Aorta (tissue), 5 donors: Measurements from ENCODE around the gene PICK1. TPM values are rescaled to one million over a fixed set of nuclear protein-coding genes. Genes with fewer than 3 reads are reported as not detected.

Experiments used
- ATAC-seq: fragments of 200-7000 bp; cut with Tn5 transposase; one replicate; pipeline ENCODE4 v1.9.1; 2022; ENCODE audit warnings: moderate library complexity; ENCODE audit not compliant: low FRiP score
- DNase-seq, 2 donors: peaks; one replicate each; pipeline ENCODE4 v3.0.0-alpha.2; 2020
- H3K27ac ChIP-seq, 2 donors: one replicate each; pipeline ENCODE4 v1.5.1; 2013; ENCODE audit warnings: low read length in 2 of 2, mild to moderate bottlenecking in 2 of 2, moderate library complexity in 2 of 2, control low read depth in 1 of 2, inconsistent platforms in 1 of 2, low read depth in 1 of 2
- H3K27me3 ChIP-seq, 2 donors: one replicate each; pipeline ENCODE4 v1.6.1; 2013; ENCODE audit warnings: control low read depth in 1 of 2, low read length in 1 of 2, mild to moderate bottlenecking in 1 of 2, moderate library complexity in 1 of 2; ENCODE audit not compliant: insufficient read depth in 2 of 2, control insufficient read depth in 1 of 2
- H3K36me3 ChIP-seq, 2 donors: one replicate each; pipeline ENCODE4 v1.6.1; 2013; ENCODE audit warnings: control low read depth in 1 of 2, low read length in 1 of 2, mild to moderate bottlenecking in 1 of 2; ENCODE audit not compliant: insufficient read depth in 2 of 2, control insufficient read depth in 1 of 2
- H3K4me1 ChIP-seq, 2 donors: one replicate each; pipeline ENCODE4 v1.6.1; 2013; ENCODE audit warnings: low read length in 2 of 2, control low read depth in 1 of 2, mild to moderate bottlenecking in 1 of 2, moderate library complexity in 1 of 2; ENCODE audit not compliant: insufficient read depth in 2 of 2, control insufficient read depth in 1 of 2
- H3K4me3 ChIP-seq, 2 donors: one replicate each; pipeline ENCODE4 v1.5.1; 2013; ENCODE audit warnings: low read length in 2 of 2, control low read depth in 1 of 2, mild to moderate bottlenecking in 1 of 2
- H3K9me3 ChIP-seq: one replicate; pipeline ENCODE4 v1.6.1; 2013; ENCODE audit warnings: mild to moderate bottlenecking, low read length; ENCODE audit not compliant: control insufficient read depth
- WGBS, 2 donors: extraction: QIAGEN DNeasy Blood & Tissue Kit; methylation state at CpG; one replicate each; pipeline ENCODE4 v1.1.7; 2013; 5-methylcytosine and 5-hydroxymethylcytosine counted together
- intact Hi-C, 2 donors: fragments of 100-400 bp; cut with DNase I; formaldehyde crosslinking; loops; one replicate each; pipeline versions ENCODE4 v1.14.2 to v1.15.0; 2022
- polyA plus RNA-seq, 2 donors: library from polyadenylated mRNA; stranded (reverse); fragments of 200-250 nt; gene quantifications; one replicate each; pipeline ENCODE4 v1.2.3, GENCODE V29; 2013
- total RNA-seq, 2 donors: library from RNA; stranded (reverse); fragmentation: NEBNext Ultra II Directional; extraction: Animal tissue kit (Norgen Biotek cat#: 25700); gene quantifications; one replicate each; pipeline ENCODE4 v1.2.1, GENCODE V29; 2021
- donor health status: healthy with polysubstance abuse.
- donor health status: Bipolar disorder and iron deficiency.
- donor health status: DM: no; HTN: no; CAD: no.
- donor health status: DM: no; HTN: no; CAD: no.
- donor health status: DM: yes; HTN: yes; CAD: no.

PICK1 gene
- total and polyA plus RNA-seq, 4 donors, result 9.5 to 46.2 (median 25.7) TPM

GRCh38 chr22:38017939-38018885 is 39.0 kb upstream of the PICK1 start:
- Histone ChIP-seq H3K27me3 (no peaks in the 10 kb centered on the region), H3K4me3 (no peak overlapping the region), H3K9me3 (no peaks in the 10 kb centered on the region), H3K27ac (no peak overlapping the region), H3K36me3 (no peaks in the 10 kb centered on the region), H3K4me1 (no peaks in the 10 kb centered on the region)
- WGBS, 2 donors, result 93 to 95% methylated on average over 12 of the region's 12 CpGs
- intact Hi-C loops, result no loop called here
- DNase-seq, result no peak
- ATAC-seq, result no peak

DNA sequence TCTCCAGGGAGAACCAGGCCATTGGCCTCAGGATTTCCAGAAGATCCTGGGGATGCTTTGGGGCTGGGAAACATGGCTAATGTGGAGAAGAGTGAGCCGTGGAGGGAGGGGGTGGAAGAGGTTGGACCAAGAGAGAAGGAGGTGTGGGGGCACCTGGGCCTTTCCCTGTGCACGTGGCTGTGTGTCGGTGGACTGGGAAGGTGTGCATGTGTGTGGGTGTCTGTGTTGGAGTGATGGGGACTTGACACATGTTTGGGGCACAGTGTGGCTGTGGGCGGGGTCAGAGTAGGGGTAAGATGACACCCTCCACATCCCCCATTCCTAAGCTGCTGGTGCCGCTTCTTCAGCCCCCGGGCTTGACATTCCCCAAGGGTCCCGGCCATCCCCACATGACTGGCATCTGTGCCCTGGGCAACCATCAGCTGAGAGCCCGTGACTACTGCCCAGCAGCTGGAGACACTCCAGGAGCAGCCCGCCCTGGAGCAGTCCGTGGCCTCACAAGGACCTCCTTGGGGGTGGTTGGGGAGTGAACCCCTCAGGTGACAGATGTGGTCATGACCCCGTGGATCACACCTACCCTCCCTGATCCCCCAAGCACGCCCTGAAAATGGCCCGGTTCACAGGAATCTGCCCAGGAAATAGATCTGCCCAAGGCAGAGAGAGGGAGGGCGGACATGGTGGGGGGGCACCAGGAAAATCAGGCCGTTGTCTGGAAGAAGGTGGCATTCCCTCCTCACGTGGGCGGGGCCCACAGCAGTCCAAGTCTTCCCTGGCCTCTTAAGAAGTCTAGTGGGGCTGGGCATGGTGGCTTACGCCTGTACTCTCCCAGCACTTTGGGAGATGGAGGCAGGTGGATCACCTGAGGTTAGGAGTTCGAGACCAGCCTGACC is 38.0 kb upstream of the PICK1 start:
- H3K36me3 ChIP-seq, result no peaks in the 10 kb centered on the region
- ATAC-seq (peak; percentile 23), DNase-seq (no peak)
- no peaks in the 10 kb centered on the region for H3K27me3 ChIP-seq
- no peaks in the 10 kb centered on the region for H3K4me1 ChIP-seq
- no peaks in the 10 kb centered on the region for H3K9me3 ChIP-seq
- intact Hi-C loops, result no loop called here
- no peak overlapping the region for H3K27ac ChIP-seq
- H3K4me3 ChIP-seq, result no peak overlapping the region
- 86 to 89% methylated on average over 19 of the region's 19 CpGs for WGBS, 2 donors

DNA sequence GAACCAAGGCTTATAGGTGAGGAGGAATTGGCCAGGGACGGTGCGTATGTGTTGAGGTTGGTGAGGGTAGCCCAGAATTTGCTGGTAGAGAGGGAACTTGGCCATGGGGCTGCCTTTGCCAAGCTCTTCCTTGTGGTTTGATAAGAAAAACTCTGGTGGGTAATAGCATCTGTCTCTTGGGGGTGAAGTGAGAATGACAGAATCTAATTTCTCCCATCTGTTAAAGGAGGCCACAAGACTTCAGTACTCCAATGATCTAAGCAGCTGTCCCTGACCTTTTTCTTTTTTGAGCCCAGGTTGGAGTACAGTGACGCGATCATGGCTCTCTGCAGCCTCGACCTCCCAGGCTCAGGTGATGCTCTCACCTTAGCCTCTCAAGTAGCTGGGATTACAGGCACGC is 36.0 kb upstream of the PICK1 start:
- DNase-seq (no peak), ATAC-seq (no peak)
- Histone ChIP-seq H3K36me3 (no peaks in the 10 kb centered on the region), H3K4me3 (no peak overlapping the region), H3K9me3 (no peaks in the 10 kb centered on the region), H3K27me3 (no peaks in the 10 kb centered on the region), H3K4me1 (no peaks in the 10 kb centered on the region), H3K27ac (no peak overlapping the region)
- intact Hi-C loops, result no loop called here
- 94 to 95% methylated on average over 6 of the region's 6 CpGs for WGBS, 2 donors

DNA sequence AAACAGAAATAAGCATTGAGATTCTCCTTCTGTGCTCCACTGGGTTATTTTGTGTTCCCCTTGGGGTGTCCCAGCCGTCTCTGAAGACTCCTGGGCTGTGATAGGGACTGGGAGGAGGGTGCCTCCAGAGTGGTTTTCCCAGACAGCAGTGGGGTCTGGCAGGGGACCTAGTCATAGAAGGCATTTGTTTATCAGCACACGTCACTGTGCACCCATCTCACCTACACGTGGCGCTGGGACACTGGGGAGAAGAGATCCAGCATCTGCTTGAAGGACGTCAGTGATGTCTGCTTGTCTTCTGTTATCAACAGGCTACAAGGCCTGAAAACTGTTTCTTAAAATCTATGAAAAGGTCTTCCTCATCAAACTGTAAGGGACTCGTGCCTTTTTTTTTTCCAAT is 34.2 kb upstream of the PICK1 start:
- ATAC-seq (no peak), DNase-seq (no peak)
- intact Hi-C loops, result no loop called here
- H3K4me3 ChIP-seq, result no peak overlapping the region
- WGBS, 2 donors, result 82 to 86% methylated on average over 6 of the region's 6 CpGs
- no peaks in the 10 kb centered on the region for H3K27me3 ChIP-seq
- H3K4me1 ChIP-seq, result no peaks in the 10 kb centered on the region
- H3K27ac ChIP-seq, result no peak overlapping the region
- H3K36me3 ChIP-seq, result no peaks in the 10 kb centered on the region
- H3K9me3 ChIP-seq, result no peaks in the 10 kb centered on the region

DNA sequence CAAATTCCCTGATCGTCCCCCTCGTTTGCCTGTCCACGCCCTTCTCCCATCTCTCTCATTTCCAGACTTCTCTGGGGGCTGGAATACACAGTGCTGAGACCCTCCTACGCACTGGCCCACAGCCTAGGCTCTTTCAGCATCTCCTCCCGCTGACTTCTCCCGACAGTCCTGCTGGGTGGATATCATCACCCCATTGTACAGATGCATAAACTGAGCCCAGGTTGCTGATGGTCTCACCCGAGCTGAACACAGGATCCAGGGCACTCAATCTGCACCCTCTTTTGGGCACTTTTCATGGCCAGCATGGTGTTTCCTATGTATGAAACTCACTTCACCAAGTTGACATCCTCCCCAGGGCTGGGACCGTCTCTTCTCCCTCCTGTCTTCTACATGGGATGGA is 31.7 kb upstream of the PICK1 start:
- Histone ChIP-seq H3K27ac (no peak overlapping the region), H3K27me3 (no peaks in the 10 kb centered on the region), H3K36me3 (no peaks in the 10 kb centered on the region), H3K9me3 (no peaks in the 10 kb centered on the region), H3K4me3 (no peak overlapping the region), H3K4me1 (no peaks in the 10 kb centered on the region)
- 94 to 97% methylated on average over 8 of the region's 8 CpGs for WGBS, 2 donors
- no peak for ATAC-seq
- intact Hi-C loops, result no loop called here
- no peak for DNase-seq

- WGBS, 2 donors, result 82 to 83% methylated on average over 20 to 22 of the region's 22 CpGs
- DNase-seq (no peak), ATAC-seq (no peak)
- no peaks in the 10 kb centered on the region for H3K4me1 ChIP-seq
- no peak overlapping the region for H3K4me3 ChIP-seq
- no peak overlapping the region for H3K27ac ChIP-seq
- H3K9me3 ChIP-seq, result no peaks in the 10 kb centered on the region
- intact Hi-C loops, result no loop called here
- no peaks in the 10 kb centered on the region for H3K27me3 ChIP-seq
- no peaks in the 10 kb centered on the region for H3K36me3 ChIP-seq
Measured at GRCh38 chr22:38026130-38027111, 30.8 kb upstream of the PICK1 start.

- ATAC-seq (no peak), DNase-seq (no peak)
- 87 to 90% methylated on average over 9 of the region's 9 CpGs for WGBS, 2 donors
- no peaks in the 10 kb centered on the region for H3K36me3 ChIP-seq
- no peaks in the 10 kb centered on the region for H3K9me3 ChIP-seq
- H3K4me3 ChIP-seq, result no peak overlapping the region
- H3K27me3 ChIP-seq, result no peaks in the 10 kb centered on the region
- intact Hi-C loops, result no loop called here
- no peaks in the 10 kb centered on the region for H3K4me1 ChIP-seq
- no peak overlapping the region for H3K27ac ChIP-seq
Measured at GRCh38 chr22:38027487-38027886, 29.7 kb upstream of the PICK1 start.
